ENCODE measurements around the gene AFAP1L2.

The AFAP1L2 gene

GRCh38 chr10:114357515-114357996, 46.7 kb downstream of the AFAP1L2 start:
- Histone ChIP-seq H3K36me3 (ENCODE audit: low read length) (no peaks in the 10 kb centered on the region), H2AFZ (ENCODE audit: low read depth, low read length, severe bottlenecking) (no peak overlapping the region), H3K9me2 (replicated peaks; ENCODE audit: insufficient read depth, low read length) (no peaks in the 10 kb centered on the region), H3K79me2 (ENCODE audit: insufficient read depth, low read length) (no peaks in the 10 kb centered on the region), H3K4me2 (ENCODE audit: low read depth, low read length, poor library complexity, severe bottlenecking) (no peak overlapping the region), H3K27me3 (ENCODE audit: low read length) (peaks cover 2% of the 10 kb centered on the region; the same call in 1 of the 2 replicates), H4K20me1 (ENCODE audit: low read depth, low read length) (no peaks in the 10 kb centered on the region), H3K9ac (ENCODE audit: low read length) (no peak overlapping the region), H3K9me3 (ENCODE audit: insufficient read depth, low read length) (no peaks in the 10 kb centered on the region), H3F3A (ENCODE audit: insufficient read depth) (no peaks in the 10 kb centered on the region), H3K4me3 (ENCODE audit: insufficient read depth, low read length, poor library complexity, severe bottlenecking) (no peak overlapping the region), H3K27ac (ENCODE audit: low read depth, low read length) (no peak overlapping the region)
- TF ChIP-seq, protein P1, sequence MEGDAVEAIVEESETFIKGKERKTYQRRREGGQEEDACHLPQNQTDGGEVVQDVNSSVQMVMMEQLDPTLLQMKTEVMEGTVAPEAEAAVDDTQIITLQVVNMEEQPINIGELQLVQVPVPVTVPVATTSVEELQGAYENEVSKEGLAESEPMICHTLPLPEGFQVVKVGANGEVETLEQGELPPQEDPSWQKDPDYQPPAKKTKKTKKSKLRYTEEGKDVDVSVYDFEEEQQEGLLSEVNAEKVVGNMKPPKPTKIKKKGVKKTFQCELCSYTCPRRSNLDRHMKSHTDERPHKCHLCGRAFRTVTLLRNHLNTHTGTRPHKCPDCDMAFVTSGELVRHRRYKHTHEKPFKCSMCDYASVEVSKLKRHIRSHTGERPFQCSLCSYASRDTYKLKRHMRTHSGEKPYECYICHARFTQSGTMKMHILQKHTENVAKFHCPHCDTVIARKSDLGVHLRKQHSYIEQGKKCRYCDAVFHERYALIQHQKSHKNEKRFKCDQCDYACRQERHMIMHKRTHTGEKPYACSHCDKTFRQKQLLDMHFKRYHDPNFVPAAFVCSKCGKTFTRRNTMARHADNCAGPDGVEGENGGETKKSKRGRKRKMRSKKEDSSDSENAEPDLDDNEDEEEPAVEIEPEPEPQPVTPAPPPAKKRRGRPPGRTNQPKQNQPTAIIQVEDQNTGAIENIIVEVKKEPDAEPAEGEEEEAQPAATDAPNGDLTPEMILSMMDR (IDR thresholded peaks at IDR 0.05; ENCODE audit: insufficient read depth, low read length, poor library complexity, severe bottlenecking) = no peak
- TF ChIP-seq EZH2phosphoT487 (conservative IDR thresholded peaks at IDR 0.05; ENCODE audit: low read length) = no peak

- Histone ChIP-seq H3K4me2 (ENCODE audit: low read depth, low read length, poor library complexity, severe bottlenecking) (no peak overlapping the region), H3K4me3 (ENCODE audit: insufficient read depth, low read length, poor library complexity, severe bottlenecking) (no peak overlapping the region), H3K9ac (ENCODE audit: low read length) (no peak overlapping the region), H3K27ac (ENCODE audit: low read depth, low read length) (no peak overlapping the region), H3F3A (ENCODE audit: insufficient read depth) (no peaks in the 10 kb centered on the region), H3K79me2 (ENCODE audit: insufficient read depth, low read length) (no peaks in the 10 kb centered on the region), H3K27me3 (ENCODE audit: low read length) (peaks cover 2% of the 10 kb centered on the region; the same call in 1 of the 2 replicates), H4K20me1 (ENCODE audit: low read depth, low read length) (no peaks in the 10 kb centered on the region), H2AFZ (ENCODE audit: low read depth, low read length, severe bottlenecking) (no peak overlapping the region), H3K9me2 (replicated peaks; ENCODE audit: insufficient read depth, low read length) (no peaks in the 10 kb centered on the region), H3K36me3 (ENCODE audit: low read length) (no peaks in the 10 kb centered on the region), H3K9me3 (ENCODE audit: insufficient read depth, low read length) (no peaks in the 10 kb centered on the region)
- TF ChIP-seq, protein P1 (IDR thresholded peaks at IDR 0.05; ENCODE audit: insufficient read depth, low read length, poor library complexity, severe bottlenecking) = no peak
- TF ChIP-seq EZH2phosphoT487 (conservative IDR thresholded peaks at IDR 0.05; ENCODE audit: low read length) = no peak
These were observed 47.4 kb downstream of the AFAP1L2 start for GRCh38 chr10:114356751-114357514.

DNA sequence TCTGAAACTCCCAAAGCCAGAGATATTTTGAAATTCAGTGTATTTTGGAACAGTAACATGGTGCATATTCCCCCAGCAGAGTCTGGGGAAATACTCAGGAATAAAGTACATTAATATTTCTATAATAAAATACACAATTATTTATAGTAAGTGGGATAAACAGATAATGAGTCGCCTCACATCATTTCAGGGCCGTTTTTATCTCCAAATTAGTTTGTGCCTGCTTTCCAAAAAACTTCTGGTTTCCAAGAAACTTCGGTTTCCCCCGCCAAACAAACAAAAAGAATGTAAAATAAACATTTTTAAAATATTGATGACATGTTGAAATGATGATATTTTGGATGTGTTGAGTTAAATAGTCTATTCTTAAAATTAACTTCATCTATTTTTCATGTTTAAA, 48.2 kb downstream of the AFAP1L2 start:
- no peak for TF ChIP-seq EZH2phosphoT487 (conservative IDR thresholded peaks at IDR 0.05; ENCODE audit: low read length)
- TF ChIP-seq, protein P1 (IDR thresholded peaks at IDR 0.05; ENCODE audit: insufficient read depth, low read length, poor library complexity, severe bottlenecking) = no peak
- Histone ChIP-seq H3K4me2 (ENCODE audit: low read depth, low read length, poor library complexity, severe bottlenecking) (no peak overlapping the region), H3K36me3 (ENCODE audit: low read length) (no peaks in the 10 kb centered on the region), H3K9me2 (replicated peaks; ENCODE audit: insufficient read depth, low read length) (no peaks in the 10 kb centered on the region), H3K27ac (ENCODE audit: low read depth, low read length) (no peak overlapping the region), H3K9me3 (ENCODE audit: insufficient read depth, low read length) (no peaks in the 10 kb centered on the region), H3K9ac (ENCODE audit: low read length) (no peak overlapping the region), H3K27me3 (ENCODE audit: low read length) (peaks cover 2% of the 10 kb centered on the region; the same call in 1 of the 2 replicates), H3K4me3 (ENCODE audit: insufficient read depth, low read length, poor library complexity, severe bottlenecking) (no peak overlapping the region), H2AFZ (ENCODE audit: low read depth, low read length, severe bottlenecking) (no peak overlapping the region), H4K20me1 (ENCODE audit: low read depth, low read length) (no peaks in the 10 kb centered on the region), H3F3A (ENCODE audit: insufficient read depth) (no peaks in the 10 kb centered on the region), H3K79me2 (ENCODE audit: insufficient read depth, low read length) (no peaks in the 10 kb centered on the region)

Data from SU-DHL-6 (cell line).